AG04450 (cell line): ENCODE measurements around the gene LSAMP. TPM values are rescaled to one million over a fixed set of nuclear protein-coding genes. Genes with fewer than 3 reads are reported as not detected.

Experiments
- CTCF ChIA-PET: fragments of 300-600, 350-600 bp; formaldehyde crosslinking; extraction: SDS; loops from one replicate; lab custom pipeline; 2022; ENCODE audit warnings: antibody characterized with exemption, inconsistent platforms; lab: Charles Lee
- POLR2A ChIA-PET: fragments of 350-600 bp; formaldehyde crosslinking; extraction: SDS; loops from one replicate; lab custom pipeline; 2021; ENCODE audit warnings: antibody characterized with exemption, inconsistent platforms; lab: Yijun Ruan, JAX
- DNase-seq: peaks from one replicate; pipeline ENCODE4 v3.0.0-alpha.2; 2011; ENCODE audit warnings: low read depth, low spot score
- H3K27ac ChIP-seq: one replicate; pipeline ENCODE4 v1.5.1; 2012; ENCODE audit warnings: low read depth, low read length, control low read depth
- H3K27me3 ChIP-seq: one replicate; pipeline ENCODE4 v1.6.0; 2012; ENCODE audit warnings: low read length; ENCODE audit not compliant: control insufficient read depth, insufficient read depth
- H3K4me3 ChIP-seq: 2 replicates; pipeline ENCODE4 v1.5.1; 2011; ENCODE audit warnings: mild to moderate bottlenecking, low read depth, low read length, control low read depth
- H3K9me3 ChIP-seq: 2 replicates; pipeline ENCODE4 v1.5.1; 2012; ENCODE audit warnings: low read length; ENCODE audit not compliant: control insufficient read depth, insufficient read depth
- polyA plus RNA-seq: library from polyadenylated mRNA; depleted of rRNA; stranded (reverse); fragments of >200 nt; gene quantifications from 2 replicates; pipeline ENCODE4 v1.2.3, GENCODE V29; 2011
- TF ChIP-seq, protein P1 (sequence below): IDR thresholded peaks from 2 replicates; pipeline ENCODE4 v1.5.1; 2011; ENCODE audit warnings: low read depth, low read length, control low read depth, inconsistent platforms

The LSAMP gene
- polyA plus RNA-seq, 1 experiment: 25.1 TPM

DNA sequence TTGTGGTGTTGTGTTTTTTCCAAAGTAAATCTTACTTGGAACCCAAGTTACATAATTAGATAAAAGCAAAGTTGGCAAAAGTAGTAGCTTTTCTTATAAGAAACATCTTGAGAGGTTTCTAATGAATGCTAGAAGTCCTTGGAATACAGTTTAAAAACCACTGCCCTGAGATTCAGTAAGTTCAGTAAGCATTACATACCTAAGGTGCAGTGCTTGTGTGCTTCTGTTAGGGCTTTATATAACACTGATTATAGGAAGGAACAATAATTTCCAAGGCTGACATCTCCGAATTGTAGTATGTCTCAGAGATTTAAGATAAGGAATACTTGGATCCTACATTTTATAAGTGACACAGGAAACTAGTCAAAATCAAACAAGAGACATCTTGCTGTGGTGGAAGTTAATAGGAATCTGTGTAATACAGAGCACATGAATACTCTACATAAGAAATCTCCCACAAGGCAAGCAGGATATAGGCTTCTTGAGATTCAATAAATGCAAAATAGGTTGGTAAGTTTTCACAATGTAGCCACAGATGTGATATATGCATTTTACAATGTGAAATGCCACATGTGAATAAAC lies 268.2 kb downstream of the LSAMP start:
- no peak for DNase-seq
- Histone ChIP-seq H3K4me3 (no peak overlapping the region), H3K27ac (no peak overlapping the region), H3K27me3 (no peaks in the 10 kb centered on the region), H3K9me3 (no peaks in the 10 kb centered on the region)
- ChIA-PET POLR2A (no interaction called here), CTCF (no interaction called here)
- TF ChIP-seq, protein P1, sequence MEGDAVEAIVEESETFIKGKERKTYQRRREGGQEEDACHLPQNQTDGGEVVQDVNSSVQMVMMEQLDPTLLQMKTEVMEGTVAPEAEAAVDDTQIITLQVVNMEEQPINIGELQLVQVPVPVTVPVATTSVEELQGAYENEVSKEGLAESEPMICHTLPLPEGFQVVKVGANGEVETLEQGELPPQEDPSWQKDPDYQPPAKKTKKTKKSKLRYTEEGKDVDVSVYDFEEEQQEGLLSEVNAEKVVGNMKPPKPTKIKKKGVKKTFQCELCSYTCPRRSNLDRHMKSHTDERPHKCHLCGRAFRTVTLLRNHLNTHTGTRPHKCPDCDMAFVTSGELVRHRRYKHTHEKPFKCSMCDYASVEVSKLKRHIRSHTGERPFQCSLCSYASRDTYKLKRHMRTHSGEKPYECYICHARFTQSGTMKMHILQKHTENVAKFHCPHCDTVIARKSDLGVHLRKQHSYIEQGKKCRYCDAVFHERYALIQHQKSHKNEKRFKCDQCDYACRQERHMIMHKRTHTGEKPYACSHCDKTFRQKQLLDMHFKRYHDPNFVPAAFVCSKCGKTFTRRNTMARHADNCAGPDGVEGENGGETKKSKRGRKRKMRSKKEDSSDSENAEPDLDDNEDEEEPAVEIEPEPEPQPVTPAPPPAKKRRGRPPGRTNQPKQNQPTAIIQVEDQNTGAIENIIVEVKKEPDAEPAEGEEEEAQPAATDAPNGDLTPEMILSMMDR: no peak

DNA sequence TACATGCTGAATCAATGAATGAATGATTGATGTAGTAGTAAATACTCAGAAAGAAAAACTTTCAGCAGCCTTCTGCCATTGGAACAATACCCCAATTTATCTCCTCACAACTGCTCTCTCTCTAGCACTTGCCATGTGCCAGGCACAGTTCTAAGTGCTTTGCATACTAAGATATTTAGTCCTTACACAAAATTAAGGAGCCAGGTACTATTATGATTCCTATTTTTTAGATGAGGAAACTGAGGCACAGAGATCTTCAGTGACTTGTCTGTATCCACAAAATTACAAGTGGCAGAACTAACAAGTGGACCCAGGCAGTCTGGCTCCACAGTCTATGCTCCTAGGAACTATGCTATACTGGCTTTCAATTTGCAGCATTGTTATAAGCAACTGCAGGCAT lies 279.2 kb downstream of the LSAMP start:
- TF ChIP-seq, protein P1: no peak
- no peak for DNase-seq
- ChIA-PET CTCF (no interaction called here), POLR2A (no interaction called here)
- H3K4me3 ChIP-seq: no peak overlapping the region
- no peaks in the 10 kb centered on the region for H3K9me3 ChIP-seq
- H3K27ac ChIP-seq: no peak overlapping the region
- H3K27me3 ChIP-seq: no peaks in the 10 kb centered on the region

DNA sequence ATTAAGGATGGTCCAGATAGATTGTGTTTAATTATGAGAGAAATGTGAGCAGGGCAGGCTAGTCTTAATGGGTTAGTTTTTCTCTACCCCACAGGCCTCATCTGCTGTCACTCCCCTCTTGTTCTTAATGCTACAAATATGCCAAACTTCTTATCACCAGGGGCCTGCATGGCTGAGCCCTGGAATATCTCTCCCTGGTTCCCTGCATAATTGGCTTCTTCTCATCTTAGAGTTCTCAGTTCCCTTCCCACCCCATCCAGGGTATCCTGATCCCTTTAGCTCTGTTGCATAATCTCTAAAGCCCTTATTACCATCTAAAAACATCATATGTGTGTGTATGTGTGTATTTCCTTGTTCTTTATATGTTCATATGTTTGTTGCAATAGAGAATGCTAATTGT lies 279.6 kb downstream of the LSAMP start:
- ChIA-PET CTCF (no interaction called here), POLR2A (no interaction called here)
- TF ChIP-seq, protein P1: no peak
- no peak for DNase-seq
- Histone ChIP-seq H3K27ac (no peak overlapping the region), H3K27me3 (no peaks in the 10 kb centered on the region), H3K9me3 (no peaks in the 10 kb centered on the region), H3K4me3 (no peak overlapping the region)

GRCh38 chr3:116165135-116165534 lies 280.2 kb downstream of the LSAMP start:
- Histone ChIP-seq H3K9me3 (no peaks in the 10 kb centered on the region), H3K27ac (no peak overlapping the region), H3K4me3 (no peak overlapping the region), H3K27me3 (no peaks in the 10 kb centered on the region)
- POLR2A ChIA-PET: no interaction called here
- TF ChIP-seq, protein P1: no peak
- CTCF ChIA-PET: no interaction called here
- no peak for DNase-seq

- no peaks in the 10 kb centered on the region for H3K27me3 ChIP-seq
- no peaks in the 10 kb centered on the region for H3K9me3 ChIP-seq
- DNase-seq: no peak
- ChIA-PET CTCF (no interaction called here), POLR2A (no interaction called here)
- H3K27ac ChIP-seq: no peak overlapping the region
- no peak overlapping the region for H3K4me3 ChIP-seq
- TF ChIP-seq, protein P1: no peak
Observed at GRCh38 chr3:116164039-116164438, 281.2 kb downstream of the LSAMP start.
